OCI-LY1 (cell line): ENCODE data around the gene ADAM17.

Experiments used
- EZH2 ChIP-seq: fragments of 200-600 bp; sonication (generic), shearing (Covaris generic); IDR thresholded peaks from 2 replicates; pipeline ENCODE4 v1.8.0; 2017; ENCODE audit warnings: borderline replicate concordance, mixed run types, mild to moderate bottlenecking, antibody characterized with exemption, low read length, moderate library complexity, mixed read lengths
- TF ChIP-seq, protein P1 (sequence below): fragments of 200-600 bp; sonication (generic), shearing (Covaris generic); IDR thresholded peaks from 2 replicates; pipeline ENCODE4 v1.5.1; 2017; ENCODE audit warnings: mild to moderate bottlenecking, antibody characterized with exemption, low read length, moderate library complexity, mixed read lengths

DNA sequence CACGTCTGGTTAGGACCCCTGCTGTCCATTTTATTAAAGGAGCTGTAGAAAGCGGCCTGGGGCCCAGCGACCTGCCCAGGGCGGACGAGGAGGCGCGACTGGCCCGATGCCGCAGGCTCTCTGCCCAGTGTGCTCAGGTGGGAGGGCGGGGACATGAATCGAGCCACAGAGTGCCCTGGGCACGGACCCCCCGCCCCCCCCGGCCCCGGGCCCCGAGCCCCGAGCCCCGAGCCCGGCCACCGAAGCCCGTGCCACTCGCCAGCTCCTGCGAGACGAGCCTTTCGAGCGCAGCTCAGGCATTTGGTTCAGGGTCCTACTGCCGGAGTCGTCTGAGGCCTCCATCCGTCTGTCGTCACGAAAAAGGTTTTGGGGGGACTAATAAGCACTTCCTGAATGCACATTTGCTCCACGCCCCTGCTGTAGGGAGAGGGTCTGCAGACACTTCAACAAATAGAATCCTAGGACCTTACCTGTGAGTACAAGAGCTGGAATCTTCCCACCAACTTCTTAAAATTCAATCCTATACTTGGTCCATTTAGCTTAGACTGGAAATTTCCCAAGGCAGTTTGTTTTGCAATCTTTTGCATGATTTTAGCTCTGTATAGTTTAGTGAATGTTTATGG is 602 bp upstream of the ADAM17 start:
- TF ChIP-seq, protein P1, sequence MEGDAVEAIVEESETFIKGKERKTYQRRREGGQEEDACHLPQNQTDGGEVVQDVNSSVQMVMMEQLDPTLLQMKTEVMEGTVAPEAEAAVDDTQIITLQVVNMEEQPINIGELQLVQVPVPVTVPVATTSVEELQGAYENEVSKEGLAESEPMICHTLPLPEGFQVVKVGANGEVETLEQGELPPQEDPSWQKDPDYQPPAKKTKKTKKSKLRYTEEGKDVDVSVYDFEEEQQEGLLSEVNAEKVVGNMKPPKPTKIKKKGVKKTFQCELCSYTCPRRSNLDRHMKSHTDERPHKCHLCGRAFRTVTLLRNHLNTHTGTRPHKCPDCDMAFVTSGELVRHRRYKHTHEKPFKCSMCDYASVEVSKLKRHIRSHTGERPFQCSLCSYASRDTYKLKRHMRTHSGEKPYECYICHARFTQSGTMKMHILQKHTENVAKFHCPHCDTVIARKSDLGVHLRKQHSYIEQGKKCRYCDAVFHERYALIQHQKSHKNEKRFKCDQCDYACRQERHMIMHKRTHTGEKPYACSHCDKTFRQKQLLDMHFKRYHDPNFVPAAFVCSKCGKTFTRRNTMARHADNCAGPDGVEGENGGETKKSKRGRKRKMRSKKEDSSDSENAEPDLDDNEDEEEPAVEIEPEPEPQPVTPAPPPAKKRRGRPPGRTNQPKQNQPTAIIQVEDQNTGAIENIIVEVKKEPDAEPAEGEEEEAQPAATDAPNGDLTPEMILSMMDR, result no peak
- TF ChIP-seq EZH2, result no peak
